Inflammatory macrophage treated with lipopolysaccharide for 1 hour (primary cell): ENCODE results near the gene FCRL4.

Experiments
- DNase-seq, 2 donors: peaks; one replicate each; pipeline ENCODE4 v3.0.0-alpha.2; 2020 to 2022

FCRL4 gene

GRCh38 chr1:157597959-157598667 lies at the start of gene FCRL4:
TSS of gene FCRL4 (minus strand) at chr1:157598085. CDS start at chr1:157597944, 141 bp downstream.
- DNase-seq: no peak

DNA sequence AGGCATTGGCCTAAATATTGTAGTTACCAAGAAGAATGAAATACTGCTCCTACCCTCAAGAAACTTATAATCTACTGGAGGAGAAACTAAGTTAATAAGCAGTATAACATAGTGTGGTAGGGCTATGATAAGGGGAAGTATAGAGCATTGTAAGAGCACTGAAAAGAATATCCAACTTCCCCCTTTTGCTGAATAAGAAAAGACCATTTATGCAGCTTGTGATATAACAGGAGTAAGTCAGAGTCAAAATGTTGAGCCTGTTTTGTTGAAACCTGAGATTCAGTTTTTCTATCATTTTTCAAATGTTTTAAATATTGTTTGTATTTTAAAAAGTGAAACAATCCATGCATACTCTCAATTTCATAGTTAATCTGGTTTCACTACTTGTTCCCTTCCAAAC lies 48.3 kb upstream of the FCRL4 start:
- peak; percentile 18 to 41 for DNase-seq

GRCh38 chr1:157641177-157641576 lies 43.3 kb upstream of the FCRL4 start:
- no peak for DNase-seq

DNA sequence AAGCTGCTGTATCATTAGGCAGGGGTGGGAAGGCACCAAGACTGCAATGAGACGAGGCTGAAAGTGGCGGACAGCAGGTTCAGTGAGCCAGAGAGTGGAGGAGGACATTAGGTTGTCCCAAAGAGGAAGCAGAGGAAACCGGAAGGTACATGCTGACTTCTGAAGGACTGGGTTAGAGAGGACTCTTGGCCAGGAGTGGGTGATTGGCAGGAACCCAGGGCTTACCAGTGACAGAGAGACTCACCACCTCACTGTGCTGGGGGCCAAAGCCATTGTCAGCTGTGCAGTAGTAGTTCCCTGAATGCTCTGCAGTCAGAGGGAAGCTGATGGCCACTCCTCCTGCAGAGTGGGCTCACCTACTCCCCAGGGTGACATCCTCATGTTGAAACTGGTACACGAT lies 41.9 kb upstream of the FCRL4 start:
- no peak for DNase-seq

DNA sequence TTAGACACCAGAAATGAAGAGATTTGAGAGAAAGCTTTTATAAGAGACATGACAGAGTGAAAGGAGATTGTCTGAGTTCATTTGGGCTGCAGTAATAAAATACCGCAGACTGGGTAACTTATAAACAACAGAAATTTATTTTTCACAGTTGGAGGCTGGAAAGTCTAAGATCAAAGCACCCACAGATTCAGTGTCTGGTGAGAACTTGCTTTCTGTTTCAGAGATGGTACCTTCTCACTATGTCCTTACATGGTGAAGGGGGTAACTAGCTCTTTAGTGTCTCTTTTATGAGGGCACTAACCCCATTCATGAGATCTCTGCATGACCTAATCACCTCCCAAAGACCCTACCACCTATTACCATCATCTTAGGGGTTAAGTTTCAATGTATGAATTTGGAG lies 30.9 kb upstream of the FCRL4 start:
- no peak for DNase-seq

- DNase-seq: peak in 1 of 2 donors; percentile 14
Observed at GRCh38 chr1:157626099-157626498, 28.2 kb upstream of the FCRL4 start.

GRCh38 chr1:157624471-157624870 lies 26.6 kb upstream of the FCRL4 start:
- peak in 1 of 2 donors; percentile 7 for DNase-seq

DNA sequence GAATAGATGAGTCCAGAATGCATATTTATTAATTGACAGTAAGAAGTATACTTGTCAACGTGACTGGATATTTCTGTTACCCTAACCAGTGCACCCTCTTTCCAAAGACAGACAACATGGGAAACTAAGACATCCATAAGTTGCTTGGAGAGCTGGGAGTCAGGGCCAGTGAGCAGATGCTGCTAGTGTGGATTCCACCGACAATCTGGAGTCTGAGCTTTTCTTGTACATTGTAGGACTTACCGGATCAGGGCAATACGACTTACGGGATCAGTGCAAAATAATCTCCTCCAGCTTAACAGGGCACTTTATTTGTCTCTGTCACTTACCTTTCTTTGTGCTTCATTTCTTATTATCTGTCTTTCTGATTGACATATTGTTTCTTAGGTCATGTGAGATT lies 24.6 kb upstream of the FCRL4 start:
- no peak for DNase-seq

DNA sequence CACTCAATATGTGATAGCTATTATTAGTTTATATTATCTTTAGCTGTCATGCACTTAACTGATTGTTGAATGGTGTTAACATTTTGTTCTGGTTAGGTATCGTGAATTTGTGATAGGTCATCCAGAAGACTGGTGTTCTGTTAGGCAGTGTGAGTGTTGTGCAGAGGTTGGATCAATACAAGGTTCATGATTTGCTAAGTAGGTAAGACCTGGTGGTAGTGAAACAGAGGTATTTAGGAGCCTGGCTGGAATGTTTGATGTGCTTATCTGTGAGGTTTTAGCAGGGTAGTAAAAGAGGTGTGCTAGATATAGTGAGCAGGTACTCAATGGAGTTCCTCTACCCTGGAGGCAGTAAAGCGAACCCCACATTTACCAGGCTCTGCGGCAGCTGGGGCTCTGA lies 20.3 kb upstream of the FCRL4 start:
- no peak for DNase-seq

DNA sequence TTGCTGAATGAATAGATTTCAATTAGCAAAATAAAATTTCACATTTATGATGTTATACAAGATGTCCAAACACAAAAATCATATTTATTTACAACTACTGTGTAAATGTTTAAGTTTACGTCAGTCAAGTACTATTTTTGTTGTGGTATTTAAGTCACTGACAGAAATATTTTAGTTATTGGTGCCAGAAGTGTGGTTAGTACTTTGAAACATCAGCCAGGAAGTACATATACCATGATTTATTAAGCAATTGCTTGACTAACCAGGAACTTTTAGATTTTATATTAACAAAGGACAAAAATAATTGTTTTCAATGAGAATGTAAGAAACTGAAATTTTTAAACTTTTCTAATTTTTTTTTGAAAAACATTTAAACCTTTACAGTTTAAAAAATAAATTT lies 2.4 kb upstream of the FCRL4 start:
- no peak for DNase-seq

- no peak for DNase-seq
Observed at GRCh38 chr1:157596384-157596783, 1.5 kb downstream of the FCRL4 start.

DNA sequence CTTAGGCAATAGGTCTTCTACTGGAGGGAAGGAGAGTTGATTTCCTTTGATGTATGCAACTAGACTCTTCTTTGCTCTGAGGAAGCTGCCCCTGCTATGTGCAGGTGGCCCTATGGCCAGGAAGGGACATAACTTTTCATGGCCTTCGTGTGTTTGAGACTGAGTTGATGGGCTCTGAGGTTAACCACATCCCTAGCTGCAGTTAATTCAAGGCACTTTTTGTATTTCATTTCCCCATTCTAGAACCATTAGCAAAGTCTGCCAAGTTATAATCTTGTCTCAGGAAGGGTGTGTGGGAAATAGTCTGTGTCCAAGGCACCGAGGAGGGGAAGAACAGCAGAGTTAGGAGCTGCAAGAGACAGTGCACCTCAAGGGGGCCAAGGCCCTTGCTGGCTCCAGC lies 2.5 kb downstream of the FCRL4 start:
- DNase-seq: no peak

DNA sequence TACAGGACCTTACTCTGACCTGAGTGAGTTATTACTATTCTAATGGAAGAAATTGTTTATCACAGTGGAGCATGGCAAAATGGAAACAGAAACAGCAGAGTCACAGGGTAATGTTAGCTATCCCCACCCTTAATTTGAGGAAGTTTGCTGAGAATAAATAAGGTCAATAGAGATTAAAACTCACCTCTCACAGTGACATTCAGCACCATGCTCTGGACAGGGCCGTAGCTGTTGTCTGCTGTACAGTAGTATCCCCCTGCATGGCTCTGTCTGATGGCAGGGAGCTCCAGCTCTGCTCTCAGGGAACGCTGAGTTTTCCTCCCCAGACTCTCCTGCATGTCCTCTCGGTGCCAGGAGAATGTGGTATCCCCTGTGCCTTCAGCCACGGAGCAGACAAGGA lies 11.9 kb downstream of the FCRL4 start:
- peak in 1 of 2 donors; percentile 22 for DNase-seq

DNA sequence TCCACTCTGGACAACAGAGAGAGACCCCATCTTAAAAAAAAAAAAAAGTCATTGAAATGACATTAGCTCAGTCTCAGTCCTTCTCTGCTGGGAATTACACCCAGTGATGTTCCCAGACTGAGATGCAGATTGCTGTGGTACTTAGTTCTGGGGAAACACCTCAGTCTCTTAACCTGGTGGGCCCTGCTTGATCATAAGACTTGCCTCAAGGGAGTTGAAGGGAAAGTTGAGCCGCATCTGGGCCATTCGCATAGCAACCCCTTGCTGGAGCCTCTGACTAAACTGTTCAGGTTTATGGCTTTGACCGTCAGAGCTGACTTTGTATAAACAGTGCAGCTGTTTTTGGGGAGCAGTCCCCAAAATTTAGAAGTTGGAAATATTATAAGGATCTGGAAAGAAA lies 13.4 kb downstream of the FCRL4 start:
- DNase-seq: no peak

DNA sequence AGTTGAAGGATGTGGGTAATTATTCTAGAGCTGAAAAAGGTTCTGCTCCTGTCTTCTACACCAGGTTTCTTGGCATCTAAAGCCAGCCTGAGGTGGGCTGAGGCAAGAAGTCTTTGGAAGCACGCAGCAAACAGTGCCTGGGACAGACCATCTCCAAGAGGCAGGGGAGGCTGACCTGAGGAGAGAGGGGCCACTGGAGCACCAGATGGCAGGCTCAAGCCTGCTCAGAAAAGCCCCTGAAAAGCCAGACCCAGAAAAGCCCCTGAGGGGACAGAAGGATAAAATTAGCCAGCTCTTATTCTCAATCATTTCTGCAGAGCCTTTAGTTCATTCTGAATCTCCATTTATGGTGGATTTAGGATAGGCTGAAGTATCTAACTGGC lies 17.1 kb downstream of the FCRL4 start:
- DNase-seq: no peak

DNA sequence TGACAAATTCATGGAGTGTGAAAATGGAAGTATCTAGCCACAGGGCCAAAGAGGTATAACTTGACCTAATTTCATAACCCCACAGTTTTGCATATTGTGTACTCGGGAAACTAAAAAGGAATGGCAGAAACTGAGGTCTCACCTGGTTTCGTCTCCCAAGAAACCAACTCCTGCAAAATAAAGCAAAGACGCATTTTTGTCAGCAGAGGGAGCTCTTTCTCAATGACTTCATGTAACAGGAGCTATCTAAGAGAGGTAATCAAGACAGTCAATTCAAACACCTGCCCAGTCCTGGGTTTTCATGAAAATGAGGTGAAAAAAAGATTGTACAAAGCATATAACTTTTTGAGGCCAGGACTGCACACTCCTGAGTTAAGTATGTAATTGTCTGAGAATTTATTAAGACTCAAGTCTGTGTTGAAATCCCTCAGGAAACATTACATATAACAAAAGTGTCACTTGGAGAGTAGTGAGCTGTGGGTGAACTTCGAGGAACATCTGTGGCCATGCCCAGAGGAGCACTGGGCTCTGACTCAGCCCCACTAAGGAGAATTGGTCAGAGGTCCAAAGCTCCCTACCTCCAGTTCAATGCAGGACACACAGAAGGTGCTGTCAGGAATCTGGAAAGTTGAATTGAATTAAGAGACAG lies 17.6 kb downstream of the FCRL4 start:
- DNase-seq: peak; percentile 22 to 78

- DNase-seq: no peak
Observed at GRCh38 chr1:157577420-157577819, 20.5 kb downstream of the FCRL4 start.

DNA sequence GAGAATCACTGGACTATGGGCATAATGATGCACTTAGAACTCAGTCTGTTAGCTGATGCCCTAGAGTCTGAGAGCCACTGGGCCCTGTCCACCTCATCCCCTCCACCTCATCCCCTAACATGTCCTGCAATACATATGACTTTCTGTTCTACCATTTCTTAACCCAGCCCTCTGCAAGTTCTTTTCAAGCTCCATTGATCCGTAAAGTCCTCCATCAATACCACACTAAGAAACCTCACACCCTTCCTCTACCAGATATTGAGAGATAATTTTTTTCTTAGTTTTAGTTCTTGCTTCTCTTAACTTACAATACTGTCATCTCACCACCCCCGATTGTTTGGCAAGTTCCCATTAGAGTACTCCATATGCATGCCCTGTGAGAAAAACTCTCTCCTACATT lies 22.1 kb downstream of the FCRL4 start:
- no peak for DNase-seq

DNA sequence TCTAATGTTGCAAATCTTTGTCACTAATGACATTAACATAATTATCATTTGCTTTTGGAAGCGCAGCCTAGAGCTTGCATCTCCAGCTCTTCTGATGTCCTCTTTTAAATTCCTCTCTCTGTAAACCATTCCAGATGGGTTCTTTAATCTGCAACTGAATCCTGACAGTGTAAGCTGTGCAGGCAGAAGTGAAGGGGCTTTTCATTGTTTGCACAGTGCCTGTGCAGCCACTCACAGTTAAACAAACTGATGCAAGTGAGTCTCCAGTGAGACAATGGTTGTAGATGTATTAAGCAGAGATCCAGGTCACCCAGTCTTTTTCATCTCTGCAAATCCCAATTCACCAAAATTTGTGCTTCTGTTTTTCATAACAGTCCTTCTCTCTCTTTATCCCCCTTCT lies 23.0 kb downstream of the FCRL4 start:
- DNase-seq: no peak

DNA sequence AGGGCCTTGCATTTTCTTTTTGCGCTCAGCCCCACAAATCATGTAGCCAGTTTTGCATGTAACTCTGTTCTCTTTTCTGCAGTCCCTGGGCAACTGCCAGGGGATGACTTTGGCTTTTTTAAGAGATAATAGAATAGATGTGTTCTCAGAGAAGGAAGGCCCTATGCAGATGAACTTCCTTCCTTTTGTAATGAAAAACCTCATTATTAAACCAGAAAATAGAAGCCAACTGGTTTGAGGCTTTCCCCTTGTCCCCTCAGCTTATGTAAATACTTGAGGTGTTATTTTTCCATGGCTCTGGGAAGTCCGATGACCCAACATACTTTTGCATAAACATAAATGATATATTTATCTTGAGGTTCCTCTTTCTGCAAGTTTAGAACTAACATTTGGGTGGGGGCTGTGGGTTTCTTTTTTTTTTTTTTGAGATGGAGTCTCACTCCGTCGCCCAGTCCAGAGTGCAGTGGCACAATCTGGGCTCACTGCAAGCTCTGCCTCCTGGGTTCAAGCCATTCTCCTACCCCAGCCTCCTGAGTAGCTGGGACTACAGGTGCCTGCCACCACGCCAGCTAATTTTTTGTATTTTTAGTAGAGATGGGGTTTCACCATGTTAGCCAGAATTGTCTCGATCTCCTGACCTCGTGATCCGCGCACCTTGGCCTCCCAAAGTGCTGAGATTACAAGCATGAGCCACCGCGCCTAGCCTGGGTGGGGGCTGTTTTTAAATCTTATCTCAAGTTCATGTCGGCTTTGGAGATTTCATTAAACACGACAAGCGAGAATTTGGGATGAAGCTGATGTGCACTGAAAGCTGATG lies 31.2 kb downstream of the FCRL4 start:
- DNase-seq: peak; percentile 77 to 84

DNA sequence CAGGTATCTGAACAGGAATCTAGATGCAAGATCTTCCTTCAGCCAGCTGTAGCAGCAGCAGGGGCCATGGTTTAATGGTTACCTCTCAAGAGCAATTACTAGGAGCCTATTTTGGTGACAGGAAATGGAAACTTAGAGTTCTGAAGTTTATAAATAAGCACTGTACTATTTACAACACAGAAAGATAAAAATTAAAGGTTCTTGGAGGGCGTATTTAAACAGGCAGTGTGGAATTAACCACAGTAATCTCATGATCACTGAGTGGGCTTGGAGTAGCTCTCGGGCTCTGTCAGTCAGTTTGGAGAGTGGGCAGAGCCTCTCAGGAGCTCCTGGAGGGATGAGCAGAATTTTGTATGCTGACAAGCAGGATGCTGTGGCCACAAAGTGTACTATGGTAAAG lies 35.4 kb downstream of the FCRL4 start:
- no peak for DNase-seq

- no peak for DNase-seq
Observed at GRCh38 chr1:157558119-157558518, 39.8 kb downstream of the FCRL4 start.

DNA sequence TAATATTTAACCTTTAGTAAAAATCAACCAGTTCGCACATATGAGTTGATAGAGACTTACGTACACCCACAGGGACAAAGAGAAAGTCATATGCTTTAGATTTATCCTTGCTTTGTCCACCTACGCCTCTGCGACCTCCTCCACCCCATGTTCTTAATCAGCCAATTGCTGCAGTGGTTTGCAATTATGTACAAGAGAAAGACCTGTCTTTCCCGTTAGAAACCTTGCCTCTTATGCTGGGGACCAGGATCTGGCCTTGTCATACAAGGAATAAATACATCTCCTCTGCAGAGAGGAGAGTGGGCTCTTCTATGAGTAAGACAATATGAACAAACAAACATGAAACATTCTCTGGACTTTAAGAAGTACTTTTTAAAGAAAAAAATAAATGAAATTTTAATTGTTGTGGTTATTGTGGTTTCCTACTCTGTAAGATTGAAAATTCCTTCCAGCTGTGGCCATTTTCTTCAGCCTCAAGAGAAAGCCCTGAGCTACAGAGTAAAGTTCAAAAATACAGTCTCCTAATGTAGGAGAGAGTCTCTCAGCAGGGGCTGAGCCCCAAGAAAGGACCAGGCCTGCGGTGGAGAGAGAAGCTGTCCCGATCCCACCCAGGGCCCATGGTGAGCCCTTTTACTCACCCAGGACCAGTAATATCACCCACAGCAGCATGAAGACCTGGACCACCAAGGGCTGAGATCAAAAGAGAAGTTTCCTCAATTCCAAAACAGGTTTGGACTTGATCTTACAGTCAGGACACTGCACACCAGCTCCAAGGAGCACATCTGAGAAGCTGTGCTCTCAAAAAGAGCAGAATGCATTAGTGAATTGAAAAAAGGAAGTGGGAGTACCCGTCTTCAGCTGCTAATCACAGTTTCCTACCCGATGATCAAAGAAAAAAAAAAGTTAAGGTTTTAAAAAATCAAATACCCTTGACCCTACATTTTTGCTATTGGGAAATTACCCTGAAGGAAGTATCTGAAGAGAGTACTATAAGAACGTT lies 45.9 kb downstream of the FCRL4 start, which contains the start of gene FCRL5:
Gene FCRL5 (minus strand): TSS at position 822 of the 1,000 bp plus-strand sequence. CDS start 153 bp downstream, at position 669.
- no peak for DNase-seq
